Measurements from ENCODE around the gene UTP14C.

GRCh38 chr13:51999921-52000320 lies 24.6 kb upstream of the UTP14C start:
- TF ChIP-seq EZH2 (IDR thresholded peaks at IDR 0.05; ENCODE audit: borderline replicate concordance, low read depth, low read length, severe bottlenecking) = no peak
- TF ChIP-seq CTCF (IDR thresholded peaks at IDR 0.05; ENCODE audit: extremely low read depth in 1 of 2, insufficient read depth in 1 of 2, low read depth in 1 of 2, low read length in 2 of 2) = no peak
- no peak for TF ChIP-seq MAX (IDR thresholded peaks at IDR 0.05; ENCODE audit: insufficient read depth, insufficient read length)
- no peak for TF ChIP-seq GATA2 (IDR thresholded peaks at IDR 0.05; ENCODE audit: insufficient read depth, insufficient read length, low read depth, low read length)
- no peak for TF ChIP-seq POLR2AphosphoS5 (IDR thresholded peaks at IDR 0.05; ENCODE audit: insufficient read depth, low read depth, low read length)

All from endothelial cell of umbilical vein (primary cell).